Bone marrow (tissue), 2 donors: ENCODE data around the gene RERE.

Experiments
- DNase-seq, 2 donors: peaks; one replicate each; lab custom pipeline; 2025; lab: John Stamatoyannopoulos, UW

The RERE gene

GRCh38 chr1:8351693-8352470, 465.6 kb downstream of the RERE start:
- DNase-seq = no peak

GRCh38 chr1:8350914-8351684, 466.3 kb downstream of the RERE start:
- no peak for DNase-seq

- no peak for DNase-seq
Measured at GRCh38 chr1:8349961-8350360, 467.5 kb downstream of the RERE start.

- no peak for DNase-seq
Measured at GRCh38 chr1:8349473-8349865, 468.0 kb downstream of the RERE start.

- peak; percentile 25 to 26 for DNase-seq
Measured at GRCh38 chr1:8348777-8349472, 468.5 kb downstream of the RERE start.

- DNase-seq = no peak
Measured at GRCh38 chr1:8348047-8348776, 469.2 kb downstream of the RERE start.

GRCh38 chr1:8347635-8348034, 469.8 kb downstream of the RERE start:
- no peak for DNase-seq

- DNase-seq = no peak
Measured at GRCh38 chr1:8345621-8346415, 471.6 kb downstream of the RERE start.

GRCh38 chr1:8344893-8345507, 472.4 kb downstream of the RERE start:
- no peak for DNase-seq

GRCh38 chr1:8343464-8344001, 473.9 kb downstream of the RERE start:
- DNase-seq = no peak

- DNase-seq = no peak
Measured at GRCh38 chr1:8343044-8343443, 474.4 kb downstream of the RERE start.

GRCh38 chr1:8342325-8342724, 475.1 kb downstream of the RERE start:
- no peak for DNase-seq

GRCh38 chr1:8340448-8340847, 477.0 kb downstream of the RERE start:
- no peak for DNase-seq

GRCh38 chr1:8339203-8339600, 478.2 kb downstream of the RERE start:
- no peak for DNase-seq

GRCh38 chr1:8338526-8339202, 478.8 kb downstream of the RERE start:
- no peak for DNase-seq

GRCh38 chr1:8337776-8338525, 479.5 kb downstream of the RERE start:
- DNase-seq = no peak

GRCh38 chr1:8335246-8335645, 482.2 kb downstream of the RERE start:
- no peak for DNase-seq

- DNase-seq = no peak
Measured at GRCh38 chr1:8334106-8334851, 483.2 kb downstream of the RERE start.
